Measurements from ENCODE around the gene MGMT.

Gene MGMT

DNA sequence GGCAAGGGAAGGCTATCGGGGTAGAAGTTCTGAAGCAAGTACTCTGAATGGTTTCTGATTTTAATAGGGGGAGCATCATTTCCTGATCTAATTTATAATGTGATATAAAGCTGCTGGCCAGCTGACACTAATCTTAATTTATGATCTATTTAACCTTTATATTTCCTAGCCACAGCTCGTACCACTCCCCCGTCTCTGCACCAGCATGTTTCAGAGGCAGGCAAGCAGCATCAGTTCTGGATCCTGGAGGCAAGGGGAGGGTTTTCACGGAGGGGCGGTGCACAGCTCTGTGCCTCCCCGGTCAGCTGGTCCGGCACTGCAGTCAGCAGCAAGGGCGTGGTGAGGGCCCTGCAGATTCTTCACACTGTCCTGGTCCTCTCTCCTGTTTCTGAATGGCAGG is 30.0 kb downstream of the MGMT start:
- DNase-seq, result no peak

DNA sequence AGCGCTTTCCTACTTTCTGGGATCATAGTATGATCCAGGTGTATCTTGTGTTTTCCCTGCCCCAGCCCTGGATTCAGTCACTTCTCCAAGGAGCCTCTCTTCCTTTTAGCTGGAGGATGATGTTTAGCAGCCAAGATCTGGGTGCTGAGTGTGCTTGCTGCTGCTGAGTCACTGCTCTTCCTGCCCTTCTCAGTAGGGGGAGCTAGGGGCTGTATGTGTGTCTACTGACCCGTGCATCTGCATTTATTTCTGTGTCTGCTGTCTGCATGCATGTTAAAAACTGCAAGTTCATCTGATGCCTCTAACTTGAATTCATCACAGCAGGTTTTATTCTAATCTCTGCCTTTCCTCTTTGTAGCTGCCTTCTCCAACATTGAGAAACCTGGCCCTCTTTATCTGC is 31.6 kb downstream of the MGMT start:
- DNase-seq, result no peak

DNA sequence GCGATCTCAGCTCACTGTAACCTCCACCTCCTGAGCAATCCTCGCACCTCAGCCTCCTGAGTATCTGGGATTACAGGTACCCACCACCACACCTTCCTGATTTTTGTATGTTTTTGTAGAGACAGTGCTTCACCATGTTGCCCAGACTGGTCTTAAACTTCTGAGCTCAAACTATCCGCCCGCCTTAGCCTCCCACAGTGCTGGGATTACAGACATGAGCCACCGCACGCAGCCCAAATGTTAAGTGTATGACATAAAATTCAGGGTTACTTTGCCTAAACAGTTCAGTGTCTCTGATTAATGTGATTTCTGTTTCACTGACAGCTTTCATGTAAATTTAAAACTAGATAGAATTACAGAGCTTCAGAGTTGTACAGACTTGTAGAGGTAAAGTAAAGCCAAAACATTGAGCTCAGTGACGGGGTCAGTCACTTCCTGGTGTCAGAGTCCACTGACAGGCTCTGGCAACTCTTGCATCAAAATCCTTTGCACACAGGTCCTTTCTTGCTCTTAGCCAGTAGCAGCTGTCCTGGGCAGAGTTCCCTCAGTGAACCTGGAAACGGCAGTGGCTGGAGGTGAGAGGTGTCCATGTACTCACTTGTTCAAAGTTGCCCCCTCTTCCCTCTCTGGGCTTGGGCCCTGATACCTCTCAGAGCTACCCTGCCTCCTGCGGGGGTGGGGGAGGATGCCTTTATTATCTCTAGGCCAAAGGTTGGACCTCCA is 33.7 kb downstream of the MGMT start:
- DNase-seq, result no peak

DNA sequence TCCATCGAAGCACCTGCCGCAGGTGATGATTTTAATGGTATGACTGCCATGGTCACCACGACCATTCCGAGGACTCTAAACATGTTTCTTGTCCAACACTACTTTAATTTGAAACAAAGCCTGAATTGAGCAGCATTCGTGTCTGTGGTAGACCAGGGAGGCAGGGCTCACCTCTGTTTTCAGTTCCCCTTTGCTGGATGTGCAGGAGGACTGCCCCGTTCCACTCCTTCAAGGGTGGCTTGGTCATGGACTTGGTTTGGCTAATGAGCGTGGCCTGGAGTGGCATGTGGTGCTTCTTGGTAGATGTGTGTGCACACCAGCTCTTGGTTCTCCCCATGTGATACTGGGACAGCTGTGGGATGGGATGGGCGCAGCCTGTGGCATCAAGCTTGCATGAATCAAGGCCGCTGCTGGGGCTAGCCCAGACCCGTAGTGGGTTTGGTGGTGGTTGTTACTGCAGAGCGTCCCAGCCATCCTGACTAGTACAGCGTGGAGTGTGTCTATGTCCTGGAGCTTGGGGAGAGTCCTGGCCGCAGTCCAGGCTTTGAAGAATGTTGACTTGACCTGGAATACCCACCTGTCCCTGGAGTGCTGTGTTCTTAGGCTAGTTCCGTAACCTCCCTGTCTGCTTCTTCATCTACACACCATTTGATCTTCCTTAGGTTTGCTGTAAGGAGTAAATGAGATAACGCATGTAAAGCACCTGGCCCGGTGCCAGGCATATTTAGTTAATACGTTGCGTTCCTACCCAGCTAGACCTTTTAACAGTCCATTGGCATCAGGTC is 34.8 kb downstream of the MGMT start:
- DNase-seq, result no peak

DNA sequence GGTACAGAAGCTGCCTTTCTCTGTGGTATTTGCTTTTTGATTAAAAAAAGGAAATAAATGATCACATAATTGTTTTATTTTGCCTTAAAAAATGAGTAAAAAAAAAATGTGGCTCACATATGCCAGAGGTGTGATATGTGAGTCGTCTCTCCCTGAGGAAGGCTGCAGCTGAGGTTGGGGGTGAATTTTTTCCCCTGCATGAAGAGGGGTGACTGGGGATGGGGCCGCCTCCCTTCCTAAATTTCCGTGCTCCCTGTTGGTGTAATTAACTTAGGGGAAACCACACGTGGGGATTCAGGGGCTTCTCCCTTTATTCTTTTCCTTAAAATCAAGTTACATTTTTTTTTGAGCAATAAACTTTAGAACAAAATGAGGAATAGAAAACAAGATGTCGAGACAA is 35.4 kb downstream of the MGMT start:
- DNase-seq, result no peak

DNA sequence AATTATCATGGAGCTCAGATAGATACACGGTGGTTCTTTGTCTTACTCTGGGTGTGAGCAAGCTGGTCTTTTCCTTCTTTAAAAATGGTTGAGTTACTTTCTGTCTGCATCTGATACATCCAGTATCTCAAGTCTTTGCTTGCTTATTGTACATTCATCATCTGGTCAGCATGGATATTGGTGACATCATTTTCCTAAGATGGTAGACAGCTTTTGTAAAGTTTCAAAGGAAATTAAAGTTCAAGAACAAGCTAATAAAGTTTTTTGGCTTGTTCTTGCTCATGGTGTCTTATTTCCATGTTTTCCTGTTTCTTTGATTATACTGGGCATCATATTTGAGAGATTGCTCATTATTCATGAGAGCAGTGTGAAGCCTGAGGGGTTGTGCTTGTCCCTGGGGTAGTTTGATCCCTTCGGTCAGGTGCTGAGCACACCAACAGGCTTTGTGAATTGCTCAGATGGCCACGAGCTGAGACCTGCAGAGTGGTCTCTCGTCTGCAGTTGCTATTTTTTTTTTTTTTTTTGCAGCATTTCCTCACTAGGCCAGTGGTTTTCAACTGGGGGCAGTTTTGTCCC is 38.5 kb downstream of the MGMT start:
- DNase-seq, result no peak

DNA sequence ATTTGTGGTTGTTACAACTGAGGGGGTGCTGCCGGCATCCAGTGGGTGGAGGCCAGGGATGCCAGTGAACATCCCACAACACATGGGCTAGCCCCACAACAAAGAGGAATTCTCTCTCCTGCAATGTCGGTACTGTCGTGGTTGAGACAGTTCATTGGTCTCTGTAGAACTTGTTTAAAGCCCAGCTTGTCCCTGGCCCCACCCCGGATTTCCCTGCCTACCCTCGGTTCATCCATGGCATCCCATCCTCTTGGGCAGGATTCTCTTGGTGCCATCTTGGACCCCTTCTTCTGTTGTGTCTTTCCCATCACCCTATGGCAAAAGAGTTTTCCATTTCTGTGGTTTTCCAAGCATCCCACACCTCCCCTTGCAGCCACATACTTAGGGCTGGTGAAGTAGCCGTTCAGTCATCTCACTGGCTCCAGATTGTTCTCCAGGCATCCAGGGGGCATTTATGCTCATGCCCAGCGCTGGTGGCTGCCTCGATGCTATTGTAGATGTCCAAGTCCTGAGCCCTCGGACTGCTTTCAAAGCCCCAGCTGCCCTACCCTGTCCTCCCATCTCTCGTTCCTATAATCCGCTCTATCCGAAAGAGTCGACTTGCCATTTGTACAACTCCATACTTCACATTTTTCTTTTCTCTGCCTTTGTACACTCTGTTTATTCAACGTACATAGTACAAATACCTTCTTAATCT is 39.2 kb downstream of the MGMT start:
- DNase-seq, result no peak

DNA sequence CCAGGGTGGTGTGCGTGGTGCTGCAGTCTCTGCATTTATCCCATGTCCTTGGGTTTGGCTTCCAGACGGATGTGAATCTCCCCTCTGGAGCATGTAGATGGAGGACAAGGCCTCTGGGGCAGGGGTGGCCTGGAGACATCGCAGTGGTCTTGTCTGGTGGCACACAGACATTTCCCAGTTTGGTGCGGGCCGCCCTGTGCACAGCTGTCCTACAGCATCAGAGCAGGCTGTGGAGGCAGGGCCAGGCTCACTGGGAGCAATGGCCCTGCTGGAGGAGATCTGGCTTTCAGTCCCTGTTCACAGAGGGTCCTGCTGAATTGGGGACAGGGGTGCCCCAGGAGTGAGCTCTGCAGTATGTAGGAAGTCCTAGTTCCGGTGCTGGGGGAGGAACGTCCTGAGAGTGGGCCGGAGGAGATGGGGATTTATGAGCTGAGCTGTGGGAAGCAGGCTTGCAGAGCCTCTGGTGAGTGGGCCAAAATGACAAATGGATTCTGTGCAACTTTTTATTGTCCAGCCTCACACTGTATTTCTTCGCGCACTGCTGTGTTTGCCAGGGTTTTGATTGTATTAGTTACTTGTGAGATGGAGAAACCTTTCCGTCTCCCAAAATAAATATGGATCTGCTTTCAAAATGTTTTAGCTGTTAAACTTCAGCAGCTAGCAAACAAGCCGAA is 40.3 kb downstream of the MGMT start:
- DNase-seq, result no peak

DNA sequence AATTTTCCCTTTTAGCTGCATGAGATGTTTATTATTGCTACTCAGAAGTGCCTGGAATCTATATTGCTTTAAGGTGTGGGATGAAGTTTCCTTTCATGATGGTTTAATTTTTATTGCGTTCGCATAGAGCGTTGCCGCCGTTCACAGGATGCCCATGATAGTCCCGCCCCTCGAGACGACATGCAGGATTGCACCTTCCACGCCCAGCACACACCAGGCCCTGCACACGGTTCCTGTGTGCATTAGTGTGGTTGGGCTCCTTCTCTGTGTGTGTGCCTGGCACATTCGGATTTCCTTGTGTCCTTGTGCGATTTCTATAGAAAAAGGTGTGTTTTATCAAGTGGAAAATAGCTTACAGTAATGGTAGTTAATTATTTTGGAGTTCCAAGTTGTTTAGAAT is 42.1 kb downstream of the MGMT start:
- DNase-seq, result no peak

DNA sequence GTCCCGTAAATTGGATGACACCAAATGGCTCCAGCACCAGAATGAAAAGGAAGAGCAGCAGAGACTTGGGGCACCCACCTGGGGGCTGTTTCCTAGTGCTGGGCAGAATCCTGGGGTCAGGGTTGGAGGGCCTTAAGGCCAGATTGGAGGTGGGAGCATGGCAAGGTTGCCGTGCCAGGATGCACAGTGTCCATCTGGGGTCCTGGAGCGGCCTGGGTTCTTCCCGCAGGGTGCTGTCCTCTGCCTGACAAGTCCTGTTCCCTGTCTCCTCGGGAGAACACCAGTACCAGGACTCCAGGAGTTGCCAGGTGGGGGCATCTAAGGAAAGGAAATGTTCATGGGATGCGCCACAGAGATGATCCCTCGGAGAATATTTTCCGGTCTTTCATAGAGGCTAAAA is 42.8 kb downstream of the MGMT start:
- DNase-seq, result no peak

DNA sequence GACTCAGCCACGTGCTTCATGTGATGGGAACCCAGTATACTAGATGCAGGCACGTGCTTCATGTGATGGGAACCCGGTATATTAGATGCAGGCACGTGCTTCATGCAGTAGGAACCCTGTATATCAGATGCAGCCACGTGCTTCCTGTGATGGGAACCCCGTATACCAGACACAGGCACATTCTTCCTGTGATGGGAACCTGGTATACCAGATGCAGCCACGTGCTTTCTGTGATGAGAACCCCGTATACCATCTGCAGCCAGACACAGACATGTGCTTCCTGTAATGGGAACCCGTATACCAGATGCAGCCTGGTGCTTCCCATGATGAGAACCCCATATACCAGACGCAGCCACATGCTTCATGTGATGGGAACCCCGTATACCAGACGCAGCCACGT is 44.0 kb downstream of the MGMT start:
- no peak for DNase-seq

DNA sequence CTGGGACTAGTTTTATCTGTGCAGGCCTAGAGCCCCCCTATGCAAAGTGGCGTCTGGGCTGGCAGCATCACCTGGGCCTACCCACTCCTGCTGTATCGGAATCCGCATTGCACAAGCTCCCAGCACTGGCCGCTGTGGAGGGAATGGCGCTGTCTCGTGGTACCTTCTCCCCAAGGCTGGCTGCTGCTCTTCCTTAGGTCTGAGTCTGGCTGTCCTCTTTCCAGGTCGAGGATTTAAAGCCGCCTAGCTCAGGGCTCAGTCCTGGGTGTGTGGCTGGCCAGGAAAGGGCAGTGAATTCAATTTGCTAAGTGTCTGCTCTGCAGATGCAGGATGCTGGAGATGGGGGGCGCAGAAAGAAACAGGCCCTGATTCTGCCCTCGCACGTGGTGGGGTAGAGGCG is 44.7 kb downstream of the MGMT start:
- DNase-seq, result no peak

DNA sequence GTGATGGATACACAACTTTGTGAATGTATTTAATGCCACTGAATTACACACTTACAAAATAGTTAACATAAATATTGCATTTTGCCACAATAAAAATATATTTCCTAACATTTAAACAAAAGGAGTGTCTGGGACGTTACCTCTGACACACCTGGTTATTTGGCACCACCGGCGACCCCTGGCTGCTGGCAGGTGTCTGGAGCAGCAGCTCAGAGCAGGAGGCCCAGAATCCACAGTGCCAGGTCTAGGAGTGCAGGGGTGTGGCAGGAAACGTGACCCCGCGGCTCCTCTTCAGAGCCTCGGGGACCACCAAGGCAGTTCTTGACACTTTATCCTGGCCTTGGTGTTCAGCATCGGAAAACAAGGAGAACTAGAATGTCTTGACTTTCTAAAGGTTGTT is 46.3 kb downstream of the MGMT start:
- DNase-seq, result no peak

DNA sequence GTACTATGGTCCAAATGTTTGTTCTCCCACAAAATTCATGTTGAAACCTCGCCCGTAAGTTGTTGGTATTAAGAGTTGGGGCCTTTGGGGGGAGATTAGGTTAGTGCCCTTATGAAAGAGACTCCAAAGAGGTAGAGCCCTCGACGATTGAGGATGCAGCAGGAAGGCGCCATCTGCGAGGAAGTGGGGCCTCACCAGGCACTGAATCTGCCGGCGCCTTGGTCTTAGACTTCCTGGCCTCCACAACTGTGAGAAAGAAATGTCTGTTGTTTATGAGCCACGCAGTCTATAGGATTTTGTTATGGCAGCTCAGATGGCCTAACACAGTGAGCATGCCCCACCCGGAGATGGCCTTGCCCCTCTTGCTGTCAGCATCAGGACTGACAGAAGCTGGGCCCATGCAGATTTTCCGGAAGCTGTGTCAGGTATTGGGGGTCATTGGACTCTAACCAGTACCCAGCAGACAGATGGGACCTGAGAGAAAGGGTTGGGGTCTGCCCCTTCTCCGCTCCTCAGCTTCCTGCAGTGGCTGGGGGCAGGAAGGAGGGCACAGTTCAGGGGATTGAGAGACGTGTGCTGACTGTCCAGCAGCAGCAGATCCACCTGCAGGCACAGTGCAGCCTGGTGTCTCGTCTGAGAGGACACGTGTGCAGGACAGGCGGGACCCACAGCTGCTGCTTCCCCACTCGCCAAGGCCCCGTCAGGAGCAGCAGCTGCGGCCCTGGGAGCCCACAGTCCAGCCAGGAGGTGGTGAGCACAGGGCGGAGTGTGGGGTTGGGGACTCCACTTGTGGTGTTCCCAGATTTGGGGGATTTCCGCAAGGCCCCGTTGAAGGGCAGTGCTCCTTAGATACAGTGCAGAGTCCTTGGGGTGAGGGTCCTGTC is 47.8 kb downstream of the MGMT start:
- DNase-seq, result no peak

DNA sequence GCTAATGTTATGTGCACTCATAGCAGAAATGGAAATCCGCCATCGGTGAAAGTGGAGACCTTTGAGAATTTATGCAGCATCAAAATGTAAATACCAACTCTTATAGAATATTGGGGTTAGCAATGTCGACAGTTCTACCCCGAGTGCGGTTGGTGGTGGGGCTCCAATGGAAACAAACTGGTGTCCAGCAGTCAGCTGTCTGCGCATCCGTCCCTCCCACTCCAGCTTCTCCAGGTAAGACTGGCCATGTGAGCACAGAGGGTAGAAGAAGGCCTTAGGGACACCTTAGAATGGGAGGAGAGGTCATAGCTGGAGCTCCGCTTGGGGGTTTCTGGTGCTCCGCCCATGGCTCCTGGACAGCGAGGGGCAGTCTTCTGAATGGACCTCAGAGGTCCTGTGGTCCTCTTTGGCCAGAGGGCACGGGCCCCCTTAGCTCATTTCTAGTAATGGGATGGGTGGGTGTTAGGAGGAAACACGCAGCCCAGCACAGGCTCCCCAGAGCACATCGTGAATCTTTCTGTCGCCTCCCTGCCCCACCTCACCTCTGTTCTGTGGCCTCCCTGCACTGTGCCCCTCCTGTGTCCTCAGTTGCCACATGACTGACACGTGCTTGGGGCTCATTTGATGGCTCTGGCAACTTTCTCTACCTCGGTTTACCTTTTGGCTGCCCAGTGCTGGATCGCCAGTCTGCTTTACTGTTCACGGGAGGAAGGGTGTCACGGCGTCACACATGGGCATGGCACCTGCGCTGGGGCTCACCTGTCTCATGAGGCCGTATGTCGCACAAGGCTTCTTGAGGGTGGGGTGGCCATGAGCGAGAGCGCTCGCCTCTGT is 50.0 kb downstream of the MGMT start:
- no peak for DNase-seq

DNA sequence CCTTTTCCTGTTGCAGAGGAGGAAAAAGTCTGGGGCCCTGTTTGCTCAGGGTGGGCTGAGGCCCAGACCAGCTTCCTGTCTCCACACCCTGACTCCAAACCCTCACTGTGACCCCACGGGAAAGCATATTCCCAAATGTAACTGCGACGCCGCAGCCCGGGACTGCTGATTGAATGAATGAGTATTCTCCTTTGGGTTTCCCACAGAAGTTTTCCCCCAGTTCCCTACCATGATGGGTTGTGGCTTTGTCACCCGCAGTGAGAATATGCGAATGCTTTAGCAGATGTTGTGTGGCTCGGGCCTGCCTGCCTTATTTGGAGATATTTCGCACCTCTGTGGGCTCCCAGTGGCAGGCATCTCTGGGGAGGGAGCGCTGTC is 50.6 kb downstream of the MGMT start:
- DNase-seq, result no peak

DNA sequence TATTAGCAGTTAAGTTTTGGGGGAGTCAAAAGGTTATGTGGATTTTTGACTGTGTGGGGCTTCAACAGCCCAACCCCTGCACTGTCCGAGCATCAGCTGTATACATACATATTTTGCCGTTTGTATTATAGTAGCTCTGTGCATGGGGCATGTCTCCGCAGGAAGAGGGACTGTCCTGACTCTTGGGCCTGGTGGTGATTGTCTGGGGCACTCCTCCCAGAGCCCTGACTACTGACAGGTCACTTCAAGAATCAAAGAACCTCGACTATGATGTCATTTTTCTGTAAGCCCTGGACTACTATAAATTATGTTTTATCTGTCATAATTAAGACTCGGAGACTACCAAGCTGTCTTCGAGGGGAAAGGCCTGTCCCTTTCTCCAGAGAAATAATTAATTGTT is 51.8 kb downstream of the MGMT start:
- DNase-seq, result no peak

DNA sequence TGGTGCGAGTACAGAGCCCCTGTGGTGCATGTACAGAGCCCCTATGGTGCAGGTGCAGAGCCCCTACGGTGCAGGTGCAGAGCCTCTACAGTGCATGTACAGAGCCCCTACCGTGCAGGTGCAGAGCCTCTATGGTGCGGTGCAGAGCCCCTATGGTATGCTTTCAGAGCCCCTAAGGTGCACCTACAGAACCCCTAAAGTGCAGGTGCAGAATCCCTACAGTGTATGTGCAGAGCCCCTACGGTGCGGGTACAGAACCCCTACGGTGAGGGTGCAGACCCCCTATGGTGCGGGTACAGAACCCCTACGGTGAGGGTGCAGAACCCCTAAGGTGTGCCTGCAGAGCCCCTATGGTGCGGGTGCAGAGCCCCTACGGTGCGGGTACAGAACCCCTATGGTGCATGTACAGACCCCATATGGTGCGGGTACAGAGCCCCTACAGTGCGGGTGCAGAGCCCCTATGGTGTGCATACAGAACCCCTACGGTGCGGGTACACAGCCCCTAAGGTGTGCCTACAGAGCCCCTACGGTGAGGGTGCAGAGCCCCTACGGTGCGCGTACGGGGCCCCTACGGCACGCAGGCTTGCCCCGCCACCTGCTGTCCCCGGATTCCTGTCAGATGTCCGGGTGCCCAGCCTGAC is 53.5 kb downstream of the MGMT start:
- DNase-seq, result no peak

DNA sequence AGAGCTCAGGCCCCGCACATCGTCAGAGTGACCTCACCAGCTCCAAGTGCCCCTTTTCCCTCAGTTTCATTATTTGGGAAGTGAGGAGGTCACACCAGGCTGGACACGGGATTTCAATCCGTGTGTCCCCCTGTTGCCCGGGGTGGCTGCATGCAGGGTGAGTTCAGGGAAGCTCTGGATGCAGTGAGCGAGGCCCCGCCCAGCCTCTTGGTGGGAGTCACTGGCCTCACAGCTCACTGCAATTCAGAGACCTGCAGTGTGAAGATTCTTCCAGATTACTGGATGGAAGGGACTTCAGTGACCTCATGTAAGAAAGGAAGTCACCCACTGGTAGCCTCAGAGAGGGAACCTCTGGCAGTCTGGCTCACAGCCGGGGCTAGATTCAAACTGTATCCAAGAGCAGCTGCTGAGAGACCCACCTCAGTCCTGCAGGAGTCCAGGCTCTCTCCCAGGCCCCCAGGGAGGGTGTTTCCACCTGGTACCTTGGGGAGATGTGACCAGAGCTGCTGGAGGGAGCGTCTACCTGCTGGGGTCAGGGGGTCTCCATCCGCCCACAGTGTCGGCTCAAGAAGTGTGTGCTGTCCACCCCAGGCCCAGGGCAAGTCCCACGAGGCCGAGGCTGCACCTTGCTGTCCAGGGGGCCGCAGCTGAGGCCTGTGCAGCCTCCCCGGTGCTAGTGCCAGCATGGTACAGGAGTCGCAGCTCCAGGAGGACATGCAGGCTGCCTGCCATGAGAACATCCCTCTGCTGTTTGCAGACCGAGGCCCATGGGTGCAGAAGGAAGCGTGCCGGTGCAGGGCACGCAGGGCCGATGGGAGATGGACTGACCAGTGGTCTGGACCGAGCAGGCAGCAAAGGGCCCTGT is 54.4 kb downstream of the MGMT start:
- DNase-seq, result no peak

Measured in stimulated activated CD4-positive, alpha-beta T cell treated with anti-CD3 and anti-CD28 coated beads, Interleukin-4, amount 100 ng/mL, for 24 hours (primary cell).